GM12878 (cell line): Measurements from ENCODE around the gene IL3.

Experiments used
- EP300 ChIP-seq, 2 experiments: fragments of 150-350 bp in 1 of 2; IDR thresholded peaks; 2 replicates each; pipeline ENCODE4 v1.6.1; 2011 to 2012; ENCODE audit warnings: low read depth in 2 of 2, low read length in 2 of 2, borderline replicate concordance in 1 of 2, improper control_type of control experiment in 1 of 2, inconsistent platforms in 1 of 2; ENCODE audit not compliant: control insufficient read depth in 1 of 2
- EZH2 ChIP-seq: IDR thresholded peaks from 2 replicates; pipeline ENCODE4 v1.6.1; 2012; ENCODE audit warnings: low read depth, mild to moderate bottlenecking, control low read depth, inconsistent platforms, low read length, borderline replicate concordance; ENCODE audit not compliant: control insufficient read depth
- FOXM1 ChIP-seq: IDR thresholded peaks from 2 replicates; pipeline ENCODE4 v1.6.1; 2012; ENCODE audit warnings: low read depth, mild to moderate bottlenecking, inconsistent platforms, low read length, moderate library complexity
- MYC ChIP-seq: IDR thresholded peaks from 2 replicates; pipeline ENCODE4 v1.6.1; 2011; ENCODE audit warnings: mild to moderate bottlenecking, low read length, moderate library complexity, inconsistent platforms; ENCODE audit not compliant: insufficient read depth, insufficient replicate concordance, insufficient read length, severe bottlenecking
- NR2F1 ChIP-seq: fragments of 450-650 bp; conservative IDR thresholded peaks from 2 replicates; pipeline ENCODE4 v1.6.1; 2017; ENCODE audit warnings: mild to moderate bottlenecking
- POLR2A ChIP-seq: IDR thresholded peaks from 2 replicates; pipeline ENCODE4 v1.6.1; 2011; ENCODE audit warnings: low read depth, mild to moderate bottlenecking, low read length
- POU2F2 ChIP-seq: IDR thresholded peaks from 3 replicates; pipeline ENCODE4 v1.6.1; 2011; ENCODE audit warnings: low read depth, mild to moderate bottlenecking, low read length, borderline replicate concordance
- RCOR1 ChIP-seq: conservative IDR thresholded peaks from 2 replicates; pipeline ENCODE4 v1.6.1; 2012; ENCODE audit warnings: low read depth, low read length, improper control_type of control experiment
- TAF1 ChIP-seq: IDR thresholded peaks from 2 replicates; pipeline ENCODE4 v1.6.1; 2011; ENCODE audit warnings: mild to moderate bottlenecking, low read depth, low read length, borderline replicate concordance
- TF ChIP-seq, protein P1 (sequence below): IDR thresholded peaks from 2 replicates; pipeline ENCODE4 v1.6.1; 2012; ENCODE audit warnings: low read depth, low read length, improper control_type of control experiment
- TF ChIP-seq, protein P2 (sequence below), 3 experiments: IDR thresholded peaks in 2 of 3; conservative IDR thresholded peaks in 1 of 3; 2 replicates each; pipeline ENCODE4 v1.5.1; 2011; ENCODE audit warnings: low read depth in 3 of 3, low read length in 3 of 3, mild to moderate bottlenecking in 3 of 3, control low read depth in 2 of 3, moderate library complexity in 2 of 3, inconsistent platforms in 1 of 3, mixed read lengths in 1 of 3; ENCODE audit not compliant: control insufficient read depth in 2 of 3, insufficient read depth in 1 of 3; ENCODE audit errors: extremely low read depth in 1 of 3

DNA sequence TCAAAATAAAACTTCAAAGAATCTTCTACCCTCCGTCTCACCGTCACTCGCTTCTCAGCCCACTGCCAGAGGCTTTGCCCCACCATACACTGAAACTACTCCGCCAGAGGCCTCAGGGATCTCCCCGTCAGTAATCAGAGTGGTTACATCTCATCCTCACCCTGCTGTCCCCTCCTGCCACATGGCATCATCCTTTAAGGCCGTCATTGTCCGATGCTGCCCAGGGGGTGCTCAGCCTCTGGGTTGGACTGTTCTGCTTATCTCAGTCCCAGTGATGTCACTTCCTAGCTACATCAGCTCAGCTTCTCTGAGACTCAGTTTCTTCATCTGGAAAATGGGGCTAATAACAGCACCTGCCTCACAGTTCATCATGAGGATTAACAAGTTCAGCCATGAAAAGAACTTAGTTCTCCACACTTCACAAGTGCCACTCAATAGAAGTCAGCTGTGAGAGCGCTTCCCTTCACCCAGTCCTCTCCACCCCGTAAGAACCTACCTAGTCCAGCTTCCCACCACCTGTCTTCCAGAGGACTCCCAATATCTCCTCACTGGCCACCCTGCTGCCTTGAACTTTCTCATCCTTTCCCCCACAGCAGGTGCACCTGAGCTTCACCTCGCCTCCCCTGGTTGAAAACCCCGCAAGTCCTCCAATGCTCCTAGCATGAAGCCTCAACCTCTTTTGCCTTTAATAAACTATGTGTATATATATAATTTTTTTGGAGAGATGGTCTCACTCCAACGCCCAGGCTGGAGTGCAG lies 2.8 kb upstream of the IL3 start:
- no peak for TF ChIP-seq RCOR1
- TF ChIP-seq, protein P1, sequence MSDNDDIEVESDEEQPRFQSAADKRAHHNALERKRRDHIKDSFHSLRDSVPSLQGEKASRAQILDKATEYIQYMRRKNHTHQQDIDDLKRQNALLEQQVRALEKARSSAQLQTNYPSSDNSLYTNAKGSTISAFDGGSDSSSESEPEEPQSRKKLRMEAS = no peak
- TF ChIP-seq, protein P2, sequence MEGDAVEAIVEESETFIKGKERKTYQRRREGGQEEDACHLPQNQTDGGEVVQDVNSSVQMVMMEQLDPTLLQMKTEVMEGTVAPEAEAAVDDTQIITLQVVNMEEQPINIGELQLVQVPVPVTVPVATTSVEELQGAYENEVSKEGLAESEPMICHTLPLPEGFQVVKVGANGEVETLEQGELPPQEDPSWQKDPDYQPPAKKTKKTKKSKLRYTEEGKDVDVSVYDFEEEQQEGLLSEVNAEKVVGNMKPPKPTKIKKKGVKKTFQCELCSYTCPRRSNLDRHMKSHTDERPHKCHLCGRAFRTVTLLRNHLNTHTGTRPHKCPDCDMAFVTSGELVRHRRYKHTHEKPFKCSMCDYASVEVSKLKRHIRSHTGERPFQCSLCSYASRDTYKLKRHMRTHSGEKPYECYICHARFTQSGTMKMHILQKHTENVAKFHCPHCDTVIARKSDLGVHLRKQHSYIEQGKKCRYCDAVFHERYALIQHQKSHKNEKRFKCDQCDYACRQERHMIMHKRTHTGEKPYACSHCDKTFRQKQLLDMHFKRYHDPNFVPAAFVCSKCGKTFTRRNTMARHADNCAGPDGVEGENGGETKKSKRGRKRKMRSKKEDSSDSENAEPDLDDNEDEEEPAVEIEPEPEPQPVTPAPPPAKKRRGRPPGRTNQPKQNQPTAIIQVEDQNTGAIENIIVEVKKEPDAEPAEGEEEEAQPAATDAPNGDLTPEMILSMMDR (IDR thresholded peaks at IDR 0.05 in 2 of 3, conservative IDR thresholded peaks at IDR 0.05 in 1 of 3; ENCODE audit: control insufficient read depth in 2 of 3, extremely low read depth in 1 of 3, insufficient read depth in 1 of 3, low read depth in 3 of 3, low read length in 3 of 3) = no peak
- TF ChIP-seq NR2F1 = no peak
- no peak for TF ChIP-seq EP300 (IDR thresholded peaks at IDR 0.05; ENCODE audit: borderline replicate concordance in 1 of 2, control insufficient read depth in 1 of 2, low read depth in 2 of 2, low read length in 2 of 2)
- TF ChIP-seq POU2F2 = no peak
- no peak for TF ChIP-seq EZH2
- TF ChIP-seq FOXM1 = no peak
- TF ChIP-seq MYC = no peak
- TF ChIP-seq TAF1 = no peak
- no peak for TF ChIP-seq POLR2A
